ENCODE results near the gene SERPINA5. TPM values are rescaled to one million over a fixed set of nuclear protein-coding genes. Genes with fewer than 3 reads are reported as not detected.

SERPINA5 gene
- total and polyA plus RNA-seq, 2 of the 13 experiments (the other 11 are each of a cell fraction or from before 2014, with no cell fraction given) = 449 to 498 TPM

DNA sequence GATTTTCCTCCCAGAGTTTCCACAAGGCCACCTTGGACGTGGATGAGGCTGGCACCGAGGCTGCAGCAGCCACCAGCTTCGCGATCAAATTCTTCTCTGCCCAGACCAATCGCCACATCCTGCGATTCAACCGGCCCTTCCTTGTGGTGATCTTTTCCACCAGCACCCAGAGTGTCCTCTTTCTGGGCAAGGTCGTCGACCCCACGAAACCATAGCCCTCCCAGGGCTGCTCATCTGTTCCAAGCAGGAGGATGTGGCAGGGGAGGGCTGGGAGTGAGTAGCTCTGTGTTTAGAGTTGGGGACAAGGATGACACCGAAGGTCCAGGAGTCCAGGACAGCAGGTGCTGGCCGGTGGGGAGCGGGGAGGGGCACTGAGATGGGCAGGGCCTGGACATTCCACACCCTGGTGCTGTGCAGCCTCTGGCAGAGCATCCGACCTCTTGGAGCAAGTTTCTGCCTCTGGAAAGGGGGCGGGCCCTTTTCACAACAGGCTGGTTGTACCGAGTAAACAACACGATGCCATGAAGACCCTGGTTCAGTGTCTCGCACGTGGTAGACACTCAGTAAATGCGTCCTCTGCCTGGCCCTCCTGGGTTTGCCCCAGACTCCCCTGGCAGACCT is 11.7 kb upstream of the SERPINA5 start (continued):
- TF ChIP-seq NR2F6 (IDR thresholded peaks at IDR 0.05) = no peak
- TF ChIP-seq NR2F6 (CRISPR knock-in tag; IDR thresholded peaks at IDR 0.05) = peak; percentile 66
- TF ChIP-seq IRF2 (CRISPR knock-in tag; IDR thresholded peaks at IDR 0.05) = peak; percentile 35; the same call in 1 of the 2 replicates
- no peak for TF ChIP-seq ZNF549 (CRISPR knock-in tag; IDR thresholded peaks at IDR 0.05)
- TF ChIP-seq SOX6 (IDR thresholded peaks at IDR 0.05) = no peak
- peak; percentile 46; the same call in 1 of the 2 replicates for TF ChIP-seq SOX6 (CRISPR knock-in tag; IDR thresholded peaks at IDR 0.05)
- 0 out of 2 replicates have a peak, but pooled peaks have one; percentile 8 for TF ChIP-seq ZNF274 (CRISPR knock-in tag; IDR thresholded peaks at IDR 0.05)
- TF ChIP-seq TARDBP (CRISPR knock-in tag; IDR thresholded peaks at IDR 0.05) = no peak
- TF ChIP-seq ZNF468 (CRISPR knock-in tag; IDR thresholded peaks at IDR 0.05) = 0 out of 2 replicates have a peak, but pooled peaks have one; percentile 50
- no peak for TF ChIP-seq SIX4 (CRISPR knock-in tag; IDR thresholded peaks at IDR 0.05)
- peak; percentile 58; the same call in 1 of the 2 replicates for TF ChIP-seq ZNF431 (CRISPR knock-in tag; IDR thresholded peaks at IDR 0.05; ENCODE audit: borderline replicate concordance, low read depth)
- peak; percentile 75; the same call in 1 of the 2 replicates for TF ChIP-seq ZMYM3 (CRISPR knock-in tag; IDR thresholded peaks at IDR 0.05)
- no peak for TF ChIP-seq PCBP2 (optimal IDR thresholded peaks at IDR 0.05; ENCODE audit: low read depth, low read length, poor library complexity, severe bottlenecking)
- TF ChIP-seq RBM39 (IDR thresholded peaks at IDR 0.05; ENCODE audit: low read depth, low read length, poor library complexity, severe bottlenecking) = peak; percentile 68
- TF ChIP-seq ZNF280B (CRISPR knock-in tag; IDR thresholded peaks at IDR 0.05; ENCODE audit: borderline replicate concordance) = no peak
- TF ChIP-seq MYC (CRISPR knock-in tag; IDR thresholded peaks at IDR 0.05; ENCODE audit: borderline replicate concordance) = peak; percentile 34; the same call in 1 of the 2 replicates
- TF ChIP-seq FOSL2 (CRISPR knock-in tag; IDR thresholded peaks at IDR 0.05) = peak; percentile 16; the same call in 1 of the 2 replicates
- TF ChIP-seq MED1 (CRISPR knock-in tag; IDR thresholded peaks at IDR 0.05) = peak; percentile 85
- TF ChIP-seq AKAP8 (CRISPR knock-in tag; IDR thresholded peaks at IDR 0.05) = peak; percentile 35; the same call in 1 of the 2 replicates
- peak; percentile 74 for TF ChIP-seq HDAC1 (CRISPR knock-in tag; IDR thresholded peaks at IDR 0.05)
- TF ChIP-seq NONO (IDR thresholded peaks at IDR 0.05) = no peak
- 0 out of 2 replicates have a peak, but pooled peaks have one; percentile 32 for TF ChIP-seq NONO (CRISPR knock-in tag; conservative IDR thresholded peaks at IDR 0.05)
- TF ChIP-seq FOXJ3 (CRISPR knock-in tag; IDR thresholded peaks at IDR 0.05; ENCODE audit: borderline replicate concordance) = no peak
- TF ChIP-seq EP300 (IDR thresholded peaks at IDR 0.05; ENCODE audit: low read depth in 2 of 2, low read length in 2 of 2) = peak in 1 of 2 experiments; percentile 35; a peak in 1 of 4 replicates
- no peak for TF ChIP-seq EP300 (CRISPR knock-in tag; IDR thresholded peaks at IDR 0.05; ENCODE audit: borderline replicate concordance)
- TF ChIP-seq SOX5 (CRISPR knock-in tag; IDR thresholded peaks at IDR 0.05; ENCODE audit: borderline replicate concordance) = 0 out of 2 replicates have a peak, but pooled peaks have one; percentile 10
- peak; percentile 19; the same call in 1 of the 2 replicates for TF ChIP-seq FOXC1 (CRISPR knock-in tag; IDR thresholded peaks at IDR 0.05; ENCODE audit: borderline replicate concordance)
- TF ChIP-seq RARA (CRISPR knock-in tag; IDR thresholded peaks at IDR 0.05) = peak; percentile 58
- peak; percentile 79; the same call in 1 of the 2 replicates for TF ChIP-seq ZBTB7A (CRISPR knock-in tag; IDR thresholded peaks at IDR 0.05)
